Gastroesophageal sphincter (tissue), 4 donors: ENCODE results near the gene ZNF496. TPM values are rescaled to one million over a fixed set of nuclear protein-coding genes. Genes with fewer than 3 reads are reported as not detected.
"Not testable (repeated sequence)": the region's sequence is repeated elsewhere in the genome, so short reads cannot be mapped to it uniquely, and the experiment has no call there.

Source experiments
- ATAC-seq: fragments of 150-250 bp; one replicate; pipeline ENCODE4 v1.9.1; 2016; ENCODE audit warnings: mild to moderate bottlenecking, moderate library complexity
- H3K27ac ChIP-seq, 4 donors: fragments of 200-600 bp; sonication (generic) in 3 of 4; 1 replicate in 3 of 4; 2 replicates in 1 of 4; pipeline ENCODE4 v1.5.1; 2016 to 2019
- H3K27me3 ChIP-seq: fragments of 200-600 bp; sonication (generic); one replicate; pipeline ENCODE4 v1.5.1; 2019
- H3K36me3 ChIP-seq, 2 donors: fragments of 200-600 bp; sonication (generic); one replicate each; pipeline ENCODE4 v1.5.1; 2019; ENCODE audit warnings: control low read depth in 1 of 2
- H3K4me1 ChIP-seq, 3 donors: fragments of 200-600 bp; sonication (generic); 1 replicate in 2 of 3; 2 replicates in 1 of 3; pipeline ENCODE4 v1.5.1; 2016 to 2019; ENCODE audit warnings: control low read depth in 2 of 3
- H3K4me3 ChIP-seq, 2 donors: fragments of 200-600 bp; sonication (generic); one replicate each; pipeline ENCODE4 v1.5.1; 2019; ENCODE audit warnings: mild to moderate bottlenecking in 1 of 2, moderate library complexity in 1 of 2
- H3K9me3 ChIP-seq, 3 donors: fragments of 200-600 bp; sonication (generic); one replicate each; pipeline ENCODE4 v1.5.1; 2017 to 2019; ENCODE audit warnings: control low read depth in 2 of 3
- CTCF ChIP-seq, 4 experiments: fragments of 200-600 bp in 2 of 4; fragments of 450-650 bp in 2 of 4; sonication (generic) in 1 of 4; IDR thresholded peaks; one replicate each; pipeline ENCODE4 v1.5.1; 2017 to 2019; ENCODE audit warnings: antibody characterized with exemption in 4 of 4, mild to moderate bottlenecking in 2 of 4, moderate library complexity in 2 of 4
- EP300 ChIP-seq: sonication (generic); formaldehyde crosslinking; IDR thresholded peaks from one replicate; pipeline ENCODE4 v1.6.1; 2017; ENCODE audit warnings: antibody characterized with exemption, mild to moderate bottlenecking
- POLR2A ChIP-seq, 2 donors: fragments of 450-650 bp; IDR thresholded peaks; one replicate each; pipeline ENCODE4 v1.6.1; 2017; ENCODE audit warnings: antibody characterized with exemption in 2 of 2, mild to moderate bottlenecking in 2 of 2, moderate library complexity in 1 of 2
- POLR2AphosphoS5 ChIP-seq: sonication (generic); formaldehyde crosslinking; IDR thresholded peaks from one replicate; pipeline ENCODE4 v1.6.1; 2017; ENCODE audit warnings: antibody characterized with exemption
- WGBS, 2 donors: methylation state at CpG; one replicate each; pipeline ENCODE4 v1.1.5; 2018; ENCODE audit warnings: low coverage in 1 of 2; 5-methylcytosine and 5-hydroxymethylcytosine counted together
- total RNA-seq, 4 donors: library from RNA; depleted of rRNA; stranded (reverse); fragments of >200 nt; gene quantifications; one replicate each; pipeline ENCODE4 v1.1.0, GENCODE V29; 2016

The ZNF496 gene
- total RNA-seq, result 10 to 100 TPM; 27.2 to 44.8 (median 40.6) TPM

- Histone ChIP-seq H3K4me1 (peaks cover 0 to 55% (median 8%) of the 10 kb centered on the region in 3 donors), H3K36me3 (peaks cover 0 to 34% of the 10 kb centered on the region in 2 donors), H3K9me3 (no peaks in the 10 kb centered on the region), H3K27ac (peak within 1 kb of the TSS; percentile 78 to 96 (median 94)), H3K4me3 (peak within 1 kb of the TSS; percentile 84 to 97), H3K27me3 (no peaks in the 10 kb centered on the region)
- no peak for TF ChIP-seq POLR2AphosphoS5
- no peak for TF ChIP-seq EP300
- peak in 1 of 2 donors; percentile 38 for TF ChIP-seq POLR2A (IDR thresholded peaks at IDR 0.05)
- peak in 1 of 4 experiments; percentile 9 for TF ChIP-seq CTCF (IDR thresholded peaks at IDR 0.05)
- peak; percentile 89 for ATAC-seq
- no CpG with 5 or more reads among the region's 93 CpGs for WGBS, 2 donors
These were observed at the start of gene ZNF496 for GRCh38 chr1:247331525-247332214. TSS of gene ZNF496 (minus strand) at chr1:247331867. CDS start at chr1:247329578, 2,289 bp downstream.

GRCh38 chr1:247378334-247379073 is 46.8 kb upstream of the ZNF496 start:
- Histone ChIP-seq H3K36me3 (no peaks in the 10 kb centered on the region), H3K4me1 (peaks cover 0 to 6% (median 0%) of the 10 kb centered on the region in 3 donors), H3K27ac (no peak overlapping the region), H3K4me3 (no peak overlapping the region), H3K27me3 (peaks cover 25% of the 10 kb centered on the region), H3K9me3 (peaks cover 0 to 5% (median 0%) of the 10 kb centered on the region in 3 donors)
- 75 to 81% methylated on average over 9 to 20 of the region's 20 CpGs for WGBS, 2 donors
- TF ChIP-seq EP300, result no peak
- no peak for TF ChIP-seq POLR2A (IDR thresholded peaks at IDR 0.05)
- no peak for TF ChIP-seq CTCF (IDR thresholded peaks at IDR 0.05)
- no peak for TF ChIP-seq POLR2AphosphoS5
- ATAC-seq, result no peak

GRCh38 chr1:247377656-247378055 is 46.0 kb upstream of the ZNF496 start:
- H3K27me3 ChIP-seq, result peaks cover 25% of the 10 kb centered on the region
- not testable (repeated sequence) for H3K36me3 ChIP-seq, ATAC-seq, H3K9me3 ChIP-seq, H3K4me3 ChIP-seq, H3K27ac ChIP-seq
- WGBS, 2 donors, result 72 to 88% methylated on average over 3 to 5 of the region's 7 CpGs
- H3K4me1 ChIP-seq, result peaks cover 0 to 11% (median 0%) of the 10 kb centered on the region in 3 donors

GRCh38 chr1:247376659-247377058 is 45.0 kb upstream of the ZNF496 start:
- Histone ChIP-seq H3K4me1 (peaks cover 0 to 14% (median 0%) of the 10 kb centered on the region in 3 donors), H3K27ac (no peak overlapping the region), H3K4me3 (no peak overlapping the region), H3K9me3 (peaks cover 0 to 5% (median 0%) of the 10 kb centered on the region in 3 donors), H3K36me3 (no peaks in the 10 kb centered on the region), H3K27me3 (peaks cover 35% of the 10 kb centered on the region)
- 42 to 48% methylated on average over 6 to 7 of the region's 7 CpGs for WGBS, 2 donors
- ATAC-seq, result no peak
- TF ChIP-seq POLR2AphosphoS5, result no peak
- no peak for TF ChIP-seq POLR2A (IDR thresholded peaks at IDR 0.05)
- TF ChIP-seq EP300, result no peak
- TF ChIP-seq CTCF (IDR thresholded peaks at IDR 0.05), result no peak

GRCh38 chr1:247375747-247376146 is 44.1 kb upstream of the ZNF496 start:
- Histone ChIP-seq H3K9me3 (peaks cover 0 to 5% (median 0%) of the 10 kb centered on the region in 3 donors), H3K27ac (no peak overlapping the region), H3K27me3 (peaks cover 41% of the 10 kb centered on the region), H3K4me3 (no peak overlapping the region), H3K36me3 (no peaks in the 10 kb centered on the region), H3K4me1 (peaks cover 0 to 14% (median 0%) of the 10 kb centered on the region in 3 donors)
- 82 to 86% methylated on average over 5 to 7 of the region's 14 CpGs for WGBS, 2 donors
- no peak for TF ChIP-seq CTCF (IDR thresholded peaks at IDR 0.05)
- no peak for TF ChIP-seq EP300
- no peak for TF ChIP-seq POLR2A (IDR thresholded peaks at IDR 0.05)
- TF ChIP-seq POLR2AphosphoS5, result no peak
- ATAC-seq, result no peak

GRCh38 chr1:247374651-247375334 is 43.1 kb upstream of the ZNF496 start:
- H3K4me3 ChIP-seq, H3K27ac ChIP-seq, H3K9me3 ChIP-seq, H3K36me3 ChIP-seq, ATAC-seq: not testable (repeated sequence)
- WGBS, 2 donors, result 72 to 86% methylated on average over 7 of the region's 8 CpGs
- peaks cover 50% of the 10 kb centered on the region for H3K27me3 ChIP-seq
- H3K4me1 ChIP-seq, result peaks cover 0 to 14% (median 0%) of the 10 kb centered on the region in 3 donors
